Trophoblast cell (in vitro differentiated cells and primary cell): ENCODE results near the gene SPRYD3.

Experiments used
- DNase-seq, 2 donors: peaks; one replicate each; pipeline ENCODE4 v3.0.0-alpha.2; 2016
- H2AFZ ChIP-seq: 2 replicates; pipeline ENCODE4 v1.6.1; 2013; ENCODE audit warnings: low read length, moderate library complexity, mild to moderate bottlenecking; ENCODE audit not compliant: insufficient read depth, poor library complexity
- H2AK5ac ChIP-seq: 2 replicates; pipeline ENCODE4 v1.6.1; 2013; ENCODE audit warnings: mild to moderate bottlenecking, low read length
- H2BK120ac ChIP-seq: 2 replicates; pipeline ENCODE4 v1.6.1; 2013; ENCODE audit warnings: low read length, mild to moderate bottlenecking, moderate library complexity; ENCODE audit not compliant: insufficient read depth, poor library complexity
- H2BK12ac ChIP-seq: 2 replicates; pipeline ENCODE4 v1.6.1; 2013; ENCODE audit warnings: mild to moderate bottlenecking, low read length, moderate library complexity
- H2BK5ac ChIP-seq: 2 replicates; pipeline ENCODE4 v1.6.1; 2013; ENCODE audit warnings: low read length, low read depth, moderate library complexity, mild to moderate bottlenecking; ENCODE audit not compliant: poor library complexity
- H3K14ac ChIP-seq: 2 replicates; pipeline ENCODE4 v1.6.1; 2013; ENCODE audit warnings: mild to moderate bottlenecking, low read length
- H3K18ac ChIP-seq: 2 replicates; pipeline ENCODE4 v1.6.1; 2013; ENCODE audit warnings: mild to moderate bottlenecking, low read length
- H3K23ac ChIP-seq: 2 replicates; pipeline ENCODE4 v1.6.1; 2013; ENCODE audit warnings: low read length
- H3K27ac ChIP-seq: 2 replicates; pipeline ENCODE4 v1.5.1; 2013; ENCODE audit warnings: low read depth, mild to moderate bottlenecking, inconsistent platforms, low read length, moderate library complexity
- H3K27me3 ChIP-seq: 2 replicates; pipeline ENCODE4 v1.6.1; 2013; ENCODE audit warnings: inconsistent platforms, mild to moderate bottlenecking, low read length, moderate library complexity; ENCODE audit not compliant: insufficient read depth
- H3K36me3 ChIP-seq, 2 experiments: 1 replicate in 1 of 2; 2 replicates in 1 of 2; pipeline ENCODE4 v1.6.1; 2013; ENCODE audit warnings: low read length in 2 of 2, mild to moderate bottlenecking in 2 of 2, moderate library complexity in 1 of 2; ENCODE audit not compliant: insufficient read depth in 2 of 2, control insufficient read depth in 1 of 2
- H3K4ac ChIP-seq: 2 replicates; pipeline ENCODE4 v1.6.1; 2013; ENCODE audit warnings: low read depth, mild to moderate bottlenecking, low read length, moderate library complexity
- H3K4me1 ChIP-seq, 2 experiments: 1 replicate in 1 of 2; 2 replicates in 1 of 2; pipeline ENCODE4 v1.6.1; 2013; ENCODE audit warnings: low read length in 2 of 2, mild to moderate bottlenecking in 2 of 2, moderate library complexity in 1 of 2; ENCODE audit not compliant: insufficient read depth in 2 of 2, control insufficient read depth in 1 of 2
- H3K4me2 ChIP-seq: 2 replicates; pipeline ENCODE4 v1.6.1; 2013; ENCODE audit warnings: inconsistent platforms, mild to moderate bottlenecking, low read length, moderate library complexity
- H3K4me3 ChIP-seq: 2 replicates; pipeline ENCODE4 v1.5.1; 2013; ENCODE audit warnings: mild to moderate bottlenecking, low read depth, low read length, inconsistent platforms
- H3K79me1 ChIP-seq: one replicate; pipeline ENCODE4 v1.6.1; 2013; ENCODE audit warnings: low read length
- H3K79me2 ChIP-seq: 2 replicates; pipeline ENCODE4 v1.6.1; 2013; ENCODE audit warnings: low read length, mild to moderate bottlenecking; ENCODE audit not compliant: control insufficient read depth, insufficient read depth, poor library complexity
- H3K9ac ChIP-seq: 2 replicates; pipeline ENCODE4 v1.6.1; 2013; ENCODE audit warnings: mild to moderate bottlenecking, low read length
- H3K9me3 ChIP-seq: 2 replicates; pipeline ENCODE4 v1.6.1; 2013; ENCODE audit warnings: low read depth, mild to moderate bottlenecking, control low read depth, inconsistent platforms, low read length; ENCODE audit not compliant: insufficient read depth
- H4K12ac ChIP-seq: 2 replicates; pipeline ENCODE4 v1.6.1; 2013; ENCODE audit warnings: low read depth, mild to moderate bottlenecking, low read length, moderate library complexity
- H4K8ac ChIP-seq: 2 replicates; pipeline ENCODE4 v1.6.1; 2013; ENCODE audit warnings: low read depth, mild to moderate bottlenecking, low read length, moderate library complexity
- H4K91ac ChIP-seq: one replicate; pipeline ENCODE4 v1.6.1; 2013; ENCODE audit warnings: low read depth, mild to moderate bottlenecking, low read length, moderate library complexity
- WGBS: extraction: QIAGEN DNeasy Blood & Tissue Kit; methylation state at CpG from one replicate; pipeline ENCODE4 v1.1.7; 2013; ENCODE audit warnings: missing lambda C conversion rate; ENCODE audit not compliant: insufficient read length, insufficient coverage; ENCODE audit errors: extremely low coverage; 5-methylcytosine and 5-hydroxymethylcytosine counted together

Gene SPRYD3

GRCh38 chr12:53053218-53054111 lies 25.7 kb downstream of the SPRYD3 start:
- Histone ChIP-seq H3K4me1 (peaks cover 39 to 44% of the 10 kb centered on the region in 2 experiments), H2BK120ac (no peak overlapping the region), H3K4me3 (peak overlapping the region; percentile 80), H4K91ac (no peak overlapping the region), H2BK5ac (no peak overlapping the region), H4K12ac (no peak overlapping the region), H3K18ac (no peak overlapping the region), H3K79me2 (no peaks in the 10 kb centered on the region), H3K79me1 (peaks cover 10% of the 10 kb centered on the region), H2AFZ (peak overlapping the region; percentile 26), H3K14ac (no peak overlapping the region), H3K9ac (no peak overlapping the region), H3K27me3 (no peaks in the 10 kb centered on the region), H3K4ac (no peak overlapping the region), H3K9me3 (no peaks in the 10 kb centered on the region), H3K23ac (no peak overlapping the region), H3K36me3 (no peaks in the 10 kb centered on the region), H4K8ac (no peak overlapping the region), H2AK5ac (no peak overlapping the region), H3K27ac (peak overlapping the region; percentile 66), H2BK12ac (peak overlapping the region; percentile 47), H3K4me2 (peak overlapping the region; percentile 70)
- WGBS: no CpG with 5 or more reads among the region's 16 CpGs
- peak; percentile 75 to 90 for DNase-seq

DNA sequence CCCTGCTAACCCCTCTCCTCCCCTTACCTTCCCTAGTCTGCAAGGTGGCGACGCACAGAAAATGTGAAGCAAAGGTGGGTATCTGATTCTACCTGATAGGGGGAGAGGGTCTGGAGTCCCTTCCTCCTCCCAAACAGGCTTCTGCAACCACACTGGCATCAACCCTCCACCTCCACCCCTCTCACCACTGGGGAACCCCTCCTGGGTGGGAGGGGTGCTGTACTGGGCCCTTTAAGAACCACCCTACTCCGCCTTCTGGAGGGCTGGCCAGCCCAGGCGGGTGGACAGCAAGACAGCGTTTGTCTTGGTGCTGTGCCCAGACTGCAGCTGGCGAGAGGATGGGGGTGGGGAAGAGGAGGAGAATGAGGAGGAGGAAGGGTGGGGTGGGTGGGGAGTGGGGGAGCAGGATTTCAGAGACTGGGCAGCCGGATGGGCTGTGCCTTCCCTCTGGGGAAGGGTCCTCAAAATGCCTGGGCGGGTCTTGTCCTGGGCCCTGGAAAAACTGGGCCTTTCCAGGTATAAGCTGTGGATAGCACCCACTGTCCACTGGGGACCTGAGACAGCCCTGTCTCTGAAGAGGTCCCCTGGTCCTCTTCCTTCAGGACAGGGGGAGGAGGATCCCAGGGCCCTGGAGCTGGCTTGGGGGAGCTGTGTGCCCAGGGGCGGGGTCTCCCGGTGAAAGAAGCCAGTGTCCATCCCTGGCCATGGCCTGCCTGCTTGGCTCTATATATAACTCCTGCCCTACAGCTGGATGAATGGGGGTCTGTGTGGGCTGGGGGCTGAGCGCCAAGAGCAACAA lies 26.6 kb downstream of the SPRYD3 start:
- Histone ChIP-seq H2AK5ac (no peak overlapping the region), H3K27me3 (no peaks in the 10 kb centered on the region), H4K12ac (no peak overlapping the region), H3K18ac (no peak overlapping the region), H3K23ac (no peak overlapping the region), H2BK5ac (no peak overlapping the region), H2BK120ac (no peak overlapping the region), H3K9me3 (no peaks in the 10 kb centered on the region), H3K27ac (no peak overlapping the region), H3K4me1 (peaks cover 46 to 52% of the 10 kb centered on the region in 2 experiments), H3K14ac (no peak overlapping the region), H2AFZ (no peak overlapping the region), H3K4ac (no peak overlapping the region), H3K79me1 (peaks cover 11% of the 10 kb centered on the region), H3K9ac (no peak overlapping the region), H2BK12ac (no peak overlapping the region), H3K4me3 (no peak overlapping the region), H4K8ac (no peak overlapping the region), H3K79me2 (no peaks in the 10 kb centered on the region), H4K91ac (no peak overlapping the region), H3K36me3 (no peaks in the 10 kb centered on the region), H3K4me2 (no peak overlapping the region)
- DNase-seq: no peak
- no CpG with 5 or more reads among the region's 11 CpGs for WGBS

- H3K9ac ChIP-seq: no peak overlapping the region
- WGBS: no CpG with 5 or more reads among the region's 7 CpGs
- H3K14ac ChIP-seq: no peak overlapping the region
- no peaks in the 10 kb centered on the region for H3K36me3 ChIP-seq
- no peak overlapping the region for H2BK5ac ChIP-seq
- peak overlapping the region; percentile 32 for H2AK5ac ChIP-seq
- no peak overlapping the region for H2AFZ ChIP-seq
- peak overlapping the region; percentile 3 for H4K91ac ChIP-seq
- H3K4me3 ChIP-seq: no peak overlapping the region
- no peak overlapping the region for H2BK120ac ChIP-seq
- no peaks in the 10 kb centered on the region for H3K79me2 ChIP-seq
- peaks cover 48 to 54% of the 10 kb centered on the region in 2 experiments for H3K4me1 ChIP-seq
- H3K9me3 ChIP-seq: no peaks in the 10 kb centered on the region
- H4K12ac ChIP-seq: no peak overlapping the region
- no peak overlapping the region for H3K23ac ChIP-seq
- no peaks in the 10 kb centered on the region for H3K27me3 ChIP-seq
- DNase-seq: no peak
- no peak overlapping the region for H4K8ac ChIP-seq
- H3K79me1 ChIP-seq: peaks cover 14% of the 10 kb centered on the region
- H3K4me2 ChIP-seq: no peak overlapping the region
- peak overlapping the region; percentile 16 for H2BK12ac ChIP-seq
- no peak overlapping the region for H3K27ac ChIP-seq
- H3K18ac ChIP-seq: peak overlapping the region; percentile 16
- H3K4ac ChIP-seq: no peak overlapping the region
These were observed 27.2 kb downstream of the SPRYD3 start for GRCh38 chr12:53051881-53052412.

DNA sequence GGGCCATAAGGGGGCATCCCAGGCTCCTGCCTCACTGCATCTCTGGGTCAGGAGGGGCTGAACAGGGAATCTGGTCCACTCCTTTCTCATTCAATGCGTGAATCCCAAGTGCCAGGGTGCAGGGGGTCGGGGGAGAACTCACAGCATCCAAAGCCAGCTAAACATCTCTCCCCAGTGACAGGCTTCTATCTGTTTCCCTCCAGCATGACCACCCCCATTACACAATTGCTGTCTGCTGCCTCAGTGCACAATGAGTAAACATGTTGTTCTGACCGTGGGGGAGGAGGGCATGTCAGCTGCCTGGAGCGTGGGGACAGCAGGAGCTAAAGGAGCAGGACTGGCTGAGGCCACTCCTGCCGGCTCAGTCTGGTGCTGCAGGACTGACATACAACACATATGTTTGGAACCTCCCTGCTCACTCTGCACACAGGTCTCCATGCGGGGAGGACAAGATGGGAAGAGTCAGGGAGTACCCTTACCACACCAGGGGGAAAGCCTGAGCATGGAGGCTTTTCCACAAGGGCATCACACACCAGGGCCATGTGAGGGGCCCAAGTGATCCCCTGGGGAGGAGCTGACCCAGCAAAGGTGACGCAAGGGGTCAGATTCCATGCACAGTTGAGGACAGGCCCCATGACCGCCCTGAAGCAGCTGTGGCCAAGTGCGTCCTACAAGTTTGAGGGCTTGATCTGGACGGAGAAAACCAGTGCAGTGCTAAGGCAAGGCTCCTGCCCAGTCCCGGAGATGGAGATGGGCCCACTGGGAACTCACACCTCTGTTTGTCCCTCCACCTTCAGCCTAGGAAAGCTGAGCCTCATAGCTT lies 27.9 kb downstream of the SPRYD3 start:
- Histone ChIP-seq H2BK5ac (no peak overlapping the region), H3K23ac (no peak overlapping the region), H3K4ac (no peak overlapping the region), H4K12ac (no peak overlapping the region), H3K9me3 (no peaks in the 10 kb centered on the region), H2BK120ac (no peak overlapping the region), H3K4me3 (no peak overlapping the region), H3K79me2 (peaks cover 5% of the 10 kb centered on the region), H4K8ac (no peak overlapping the region), H3K9ac (no peak overlapping the region), H2AK5ac (no peak overlapping the region), H3K14ac (no peak overlapping the region), H3K79me1 (peaks cover 21% of the 10 kb centered on the region), H2BK12ac (peak overlapping the region; percentile 16), H3K4me1 (peaks cover 48 to 58% of the 10 kb centered on the region in 2 experiments), H3K27ac (no peak overlapping the region), H2AFZ (no peak overlapping the region), H3K27me3 (no peaks in the 10 kb centered on the region), H3K18ac (no peak overlapping the region), H3K4me2 (no peak overlapping the region), H4K91ac (peak overlapping the region; percentile 3), H3K36me3 (no peaks in the 10 kb centered on the region)
- peak in 1 of 2 donors; percentile 21 for DNase-seq
- no CpG with 5 or more reads among the region's 11 CpGs for WGBS
